HG03064 (cell line): ENCODE measurements around the gene ZPLD1.

Source experiments
- ATAC-seq: cut with Tn5 transposase; IDR thresholded peaks from one replicate; pipeline ENCODE4 v1.9.1; 2021; ENCODE audit warnings: low read depth; ENCODE audit not compliant: unreplicated experiment

ZPLD1 gene

DNA sequence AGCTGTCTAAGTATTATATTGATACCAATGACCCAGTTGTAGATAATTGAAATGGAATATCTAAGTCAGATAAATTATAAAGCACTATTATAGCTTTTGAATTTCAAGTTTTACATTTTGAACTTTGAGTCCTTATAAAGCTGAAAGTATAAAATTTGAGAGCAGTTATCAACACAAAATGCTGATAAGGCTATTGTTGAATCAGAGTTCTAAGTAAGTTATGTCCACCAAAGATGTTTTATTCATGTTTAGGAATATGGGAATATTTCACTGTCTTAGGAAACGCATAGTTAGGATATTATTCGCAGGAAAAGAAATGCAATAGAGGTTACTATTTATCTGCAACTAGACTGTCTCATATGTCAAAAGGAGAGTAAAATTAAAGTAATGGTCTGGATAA lies 29.4 kb downstream of the ZPLD1 start:
- ATAC-seq, result no peak

DNA sequence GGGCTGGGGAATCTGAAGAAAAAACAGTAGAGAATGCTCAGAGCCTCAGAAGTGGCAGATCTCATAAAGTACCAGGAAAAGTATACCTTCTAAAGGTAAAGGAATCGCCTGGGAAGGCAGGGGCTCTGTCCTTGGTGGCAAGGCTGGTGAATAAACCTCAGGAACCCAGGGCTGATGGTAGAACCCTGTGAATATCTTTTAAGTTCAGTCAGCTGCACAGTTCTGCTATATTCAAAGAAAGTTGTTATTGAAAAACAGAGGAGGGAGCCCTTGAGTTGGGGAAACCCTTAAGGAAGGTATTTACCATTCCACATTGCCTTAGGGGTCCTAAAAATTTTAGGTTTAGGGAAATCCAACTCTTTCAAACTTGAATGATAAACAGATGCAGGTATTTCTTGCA lies 31.2 kb downstream of the ZPLD1 start:
- ATAC-seq, result no peak

DNA sequence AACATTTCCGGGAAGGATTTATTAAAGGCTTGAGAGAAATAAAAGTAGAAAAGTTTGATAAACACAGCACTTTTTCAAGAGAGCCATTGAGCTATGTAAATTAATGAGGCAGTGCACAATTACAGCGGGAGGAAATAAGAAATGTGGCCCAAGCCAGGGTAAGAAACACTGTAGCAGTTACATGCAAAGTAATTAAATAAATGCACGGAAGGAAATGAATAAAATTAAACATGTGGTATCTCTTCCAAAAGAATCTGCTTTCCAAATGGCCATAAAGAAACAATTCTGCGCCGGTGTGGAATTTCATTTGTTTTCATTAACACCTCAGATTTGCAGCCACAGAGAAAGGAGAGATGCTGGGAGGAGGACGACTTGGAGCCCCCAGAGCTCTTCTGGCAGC lies 35.3 kb downstream of the ZPLD1 start:
- ATAC-seq, result no peak

DNA sequence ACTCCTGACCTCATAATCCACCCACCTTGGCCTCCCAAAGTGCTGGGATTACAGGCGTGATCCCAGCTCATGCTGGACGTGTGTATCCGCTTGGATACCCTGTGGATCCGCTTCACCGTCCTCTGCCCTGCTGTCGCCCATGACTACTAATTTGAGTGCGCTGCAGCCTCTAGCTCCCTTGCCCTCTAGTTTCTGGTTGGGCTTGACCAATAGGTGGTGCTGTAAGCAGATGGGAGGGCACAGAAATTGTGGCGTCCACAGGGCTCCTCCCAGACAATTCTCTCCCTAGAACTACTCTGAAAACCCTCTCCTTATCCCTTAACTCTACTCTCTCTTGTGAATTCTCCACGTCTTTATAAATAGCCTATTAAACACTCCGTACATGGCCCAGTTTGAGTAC lies 36.2 kb downstream of the ZPLD1 start:
- ATAC-seq, result no peak

DNA sequence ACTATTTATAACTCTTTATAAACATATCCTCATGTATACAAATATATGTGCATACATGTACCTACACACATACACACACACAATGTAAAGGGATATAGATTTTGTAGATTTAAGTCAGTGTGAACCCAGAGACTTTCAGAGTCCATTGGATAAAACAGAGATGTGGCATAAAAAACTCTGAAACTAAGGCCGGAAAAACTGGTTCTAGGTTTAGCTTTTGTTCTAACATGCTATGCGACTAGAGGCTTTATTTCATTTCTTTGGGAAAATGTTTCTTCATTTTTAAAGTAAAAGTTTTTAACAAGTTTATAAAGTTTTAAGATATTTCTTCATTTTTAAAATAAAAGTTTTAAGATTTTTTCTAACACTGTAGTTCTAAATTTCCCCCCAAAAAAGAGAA lies 36.7 kb downstream of the ZPLD1 start:
- ATAC-seq, result no peak

DNA sequence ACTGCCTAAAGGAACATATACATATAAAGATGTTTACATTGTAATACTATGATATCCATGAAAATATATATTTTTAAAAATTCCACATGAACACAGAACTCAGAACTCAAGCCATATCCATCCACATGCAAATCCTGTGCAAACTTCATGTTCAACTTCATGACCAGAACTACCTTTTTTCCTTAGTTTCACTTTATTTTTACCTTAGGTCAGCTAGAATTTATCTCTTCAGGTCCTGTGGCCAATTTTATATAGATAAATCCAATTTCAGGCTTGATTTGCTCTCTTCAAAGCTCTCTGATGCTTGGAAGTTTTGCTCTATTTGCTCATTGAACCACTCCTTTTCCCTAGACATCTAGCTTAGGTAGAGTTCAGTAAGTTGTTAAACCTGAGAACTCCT lies 38.8 kb downstream of the ZPLD1 start:
- no peak for ATAC-seq

DNA sequence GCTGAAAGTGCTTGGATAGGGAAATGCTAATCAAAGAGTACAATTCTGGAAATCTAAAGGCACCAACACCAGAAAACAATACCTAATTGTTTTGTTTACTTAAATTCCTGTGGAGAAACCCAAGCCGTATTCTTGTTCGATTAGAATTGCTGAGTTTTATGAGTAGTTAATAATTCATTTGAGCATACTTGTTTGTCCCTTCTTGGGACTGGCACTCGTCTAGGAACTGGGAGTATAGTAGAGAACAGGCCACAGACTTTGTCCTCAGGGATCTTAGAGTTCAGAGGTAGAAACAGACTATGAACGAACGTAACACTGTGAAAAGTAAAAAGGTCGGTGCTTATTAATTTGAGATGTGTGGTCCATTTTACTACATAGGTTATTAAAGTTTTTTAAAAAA lies 39.4 kb downstream of the ZPLD1 start:
- ATAC-seq, result no peak

DNA sequence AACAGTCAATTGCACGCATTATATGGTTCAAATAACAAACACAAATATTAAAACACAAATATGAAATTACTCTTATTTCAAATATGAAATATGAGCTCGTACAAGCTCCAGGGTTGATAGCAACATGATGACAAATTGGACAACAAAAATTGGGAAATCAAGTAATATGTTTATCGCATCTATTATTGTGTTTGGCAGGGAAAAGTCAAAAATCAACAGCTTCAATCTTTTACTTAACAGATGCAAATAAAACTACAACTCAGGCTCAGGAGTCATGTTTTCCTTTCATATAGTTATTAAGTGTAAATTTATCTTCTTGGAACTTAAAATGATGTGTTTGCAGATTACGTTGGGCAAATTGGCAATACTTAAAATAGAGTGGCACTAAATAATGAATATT lies 41.4 kb downstream of the ZPLD1 start:
- no peak for ATAC-seq

DNA sequence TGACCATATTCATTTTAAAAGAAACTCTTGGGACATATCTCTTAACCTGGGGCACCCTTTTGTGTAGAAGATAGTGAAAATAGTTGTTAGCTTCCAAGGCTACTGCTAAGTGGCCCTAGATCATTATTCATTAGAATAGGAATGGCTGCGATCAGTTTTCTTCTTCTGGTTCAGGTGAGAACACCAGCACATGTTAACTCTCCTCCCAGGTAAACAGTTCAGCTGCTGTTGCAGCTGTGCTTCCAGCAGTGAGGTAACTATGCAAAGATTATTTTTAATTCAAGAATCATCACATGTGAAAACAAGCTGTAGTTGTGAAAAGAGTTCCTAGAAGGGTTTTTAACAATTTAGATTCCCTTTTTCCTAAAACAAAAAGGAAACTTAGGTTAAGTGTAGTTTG lies 43.3 kb downstream of the ZPLD1 start:
- ATAC-seq, result no peak

DNA sequence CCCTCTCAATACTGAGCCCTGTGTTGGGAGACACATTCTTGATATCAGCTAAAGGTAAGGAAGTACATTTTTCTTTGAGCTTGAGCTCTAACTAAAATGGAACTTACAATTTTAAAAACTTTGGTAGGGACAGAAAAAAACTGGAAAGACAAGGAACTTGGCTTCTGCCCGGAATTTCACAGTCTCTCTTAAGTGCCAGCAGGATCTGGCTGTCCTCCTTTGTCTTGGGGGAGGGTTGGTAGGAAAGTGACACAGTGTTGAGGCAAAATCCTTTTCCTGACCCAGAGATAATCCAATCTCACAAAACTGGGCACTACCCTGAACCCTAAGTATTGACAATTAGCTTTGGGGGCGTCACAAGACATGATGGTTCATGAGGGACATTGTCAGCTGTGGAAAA lies 45.3 kb downstream of the ZPLD1 start:
- no peak for ATAC-seq

DNA sequence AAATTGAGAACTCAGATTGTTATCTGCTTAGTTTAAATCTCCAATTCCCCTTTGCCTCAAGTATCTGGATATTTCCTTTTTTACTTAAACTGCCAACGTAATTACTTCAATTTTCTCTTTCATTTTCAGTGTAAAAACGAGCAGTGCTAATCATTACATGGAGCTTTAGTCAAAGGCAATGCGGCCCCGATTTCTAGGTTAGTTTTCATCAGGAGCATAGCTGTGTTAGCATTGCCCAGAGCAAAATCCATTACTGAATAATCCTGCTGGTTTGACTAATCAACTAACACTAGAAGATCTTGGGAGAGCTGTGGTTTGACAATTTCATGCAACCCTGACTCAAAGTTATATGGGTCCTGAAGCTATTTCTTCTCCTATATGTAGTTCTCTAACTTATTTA lies 46.2 kb downstream of the ZPLD1 start:
- ATAC-seq, result no peak

DNA sequence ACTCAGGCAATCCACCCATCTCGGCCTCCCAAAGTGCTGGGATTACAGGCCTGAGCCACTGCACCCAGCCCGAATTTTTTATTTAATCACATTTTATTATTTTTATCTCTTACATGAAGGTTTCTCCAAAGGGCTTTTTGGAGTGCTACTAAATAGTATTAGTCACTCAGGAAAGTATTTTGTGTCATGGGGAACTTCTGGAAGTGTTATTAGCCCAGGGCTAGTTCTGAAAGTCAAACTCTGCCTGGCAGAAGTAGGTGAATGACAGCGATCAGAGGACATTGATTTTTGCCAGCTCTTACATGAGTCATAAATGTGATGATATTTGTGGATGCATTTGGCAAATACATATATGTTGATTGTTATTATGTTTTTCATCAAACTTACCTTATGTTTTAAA lies 48.7 kb downstream of the ZPLD1 start:
- no peak for ATAC-seq

DNA sequence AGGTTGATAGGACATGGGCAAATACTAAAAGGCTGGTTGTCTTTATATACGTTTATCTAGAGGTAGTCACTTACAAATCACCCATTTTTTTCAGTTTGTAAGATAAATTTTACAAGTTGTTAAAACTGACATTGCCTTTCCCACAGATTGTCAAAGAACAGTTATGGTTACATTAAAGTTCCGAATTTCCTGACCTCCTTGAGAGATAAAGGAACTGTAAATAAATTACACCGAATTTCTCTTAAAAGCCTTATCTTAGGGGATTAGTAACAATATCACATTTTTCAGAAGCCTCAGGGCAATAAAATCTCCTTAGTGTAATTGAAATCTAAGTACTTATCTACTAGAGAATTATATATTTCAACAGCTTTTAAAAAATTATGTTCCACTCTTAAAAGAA lies 49.5 kb downstream of the ZPLD1 start:
- ATAC-seq, result no peak

DNA sequence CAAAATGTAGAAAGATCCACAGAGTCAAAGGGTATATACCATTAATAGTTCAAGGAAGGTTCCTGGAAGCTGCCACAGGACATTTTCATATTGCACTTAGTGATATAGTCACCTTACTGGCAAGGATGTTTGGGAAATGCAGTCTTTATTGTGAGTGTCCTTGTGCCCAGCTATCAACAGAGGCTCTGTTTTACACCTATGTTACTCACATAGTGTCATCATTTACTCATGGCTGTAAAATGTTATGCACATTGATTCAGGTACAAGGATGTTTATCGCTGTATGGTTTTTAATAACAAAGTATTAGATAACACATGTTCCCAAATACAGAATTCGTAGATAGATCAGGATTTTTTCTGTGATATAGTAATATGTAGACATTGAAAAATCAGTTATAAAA lies 50.9 kb downstream of the ZPLD1 start:
- ATAC-seq, result no peak

DNA sequence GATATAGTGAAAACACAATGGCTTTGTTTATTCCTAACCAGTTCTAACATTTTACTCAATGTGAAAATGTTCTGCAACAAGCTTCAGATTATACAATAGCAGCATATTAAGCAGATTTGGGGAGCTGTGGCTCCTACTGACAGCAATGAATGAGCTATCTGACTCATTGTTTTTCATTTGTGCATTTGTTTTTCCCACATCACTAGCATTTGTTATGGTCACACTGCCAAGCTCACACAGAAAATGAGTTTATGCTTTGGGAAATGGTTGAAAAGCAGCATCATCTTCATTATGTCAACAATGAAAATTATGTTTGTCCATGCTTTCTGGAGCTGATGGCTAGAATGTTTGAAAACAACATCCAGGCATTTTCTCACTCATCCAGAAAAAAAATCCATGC lies 53.5 kb downstream of the ZPLD1 start:
- no peak for ATAC-seq

DNA sequence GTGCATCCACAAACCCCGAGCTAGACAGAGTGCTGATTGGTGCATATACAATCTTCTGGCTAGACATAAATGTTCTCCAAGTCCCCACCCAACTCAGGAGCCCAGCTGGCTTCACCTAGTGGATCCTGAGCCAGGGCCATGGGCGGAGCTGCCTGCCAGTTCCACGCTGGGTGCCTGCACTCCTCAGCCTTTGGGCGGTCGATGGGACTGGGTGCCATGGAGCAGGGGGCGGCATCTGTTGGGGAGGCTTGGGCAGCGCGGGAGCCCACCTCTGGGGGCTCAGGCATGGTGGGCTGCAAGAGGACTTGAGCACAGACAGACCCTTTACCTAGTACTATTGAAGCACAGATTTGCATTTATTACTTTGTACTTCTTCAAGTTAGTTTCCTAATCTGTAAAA lies 57.5 kb downstream of the ZPLD1 start:
- no peak for ATAC-seq

DNA sequence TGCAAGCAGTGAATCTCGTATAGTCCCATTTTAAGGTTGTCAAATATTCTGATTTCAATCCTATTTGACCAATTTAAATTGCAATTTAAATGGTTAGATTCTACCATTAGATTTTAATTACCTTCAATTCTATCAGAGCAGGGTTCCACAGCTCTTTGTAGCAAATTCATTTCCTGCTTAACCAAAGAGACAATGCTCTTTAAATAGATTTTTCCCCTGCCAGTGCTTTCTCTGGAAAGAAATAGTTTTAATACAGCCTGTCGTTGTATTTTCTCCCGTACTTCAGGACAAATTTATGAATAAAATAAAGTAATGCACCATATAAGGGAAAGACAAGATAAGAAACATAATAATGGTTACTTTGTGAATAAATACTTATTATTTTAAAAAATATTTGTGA lies 62.8 kb downstream of the ZPLD1 start:
- no peak for ATAC-seq

DNA sequence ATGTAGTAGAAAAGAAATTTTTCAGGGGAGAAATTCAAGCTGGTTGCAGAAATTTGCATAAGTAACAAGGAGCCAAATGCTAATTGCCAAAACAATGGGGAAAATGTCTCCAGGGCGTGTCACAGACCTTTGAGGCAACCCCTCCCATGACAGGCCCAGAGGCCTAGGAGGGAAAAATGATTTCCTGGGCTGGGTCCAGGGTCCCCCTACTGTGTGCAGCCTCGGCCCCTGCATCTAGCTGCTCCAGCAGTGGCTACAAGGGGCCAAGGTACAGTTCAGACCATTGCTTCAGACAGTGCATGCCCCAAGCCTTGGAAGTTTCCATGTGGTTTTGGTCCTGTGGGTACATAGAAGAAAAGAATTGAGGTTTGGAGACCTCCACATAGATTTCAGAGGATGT lies 70.7 kb downstream of the ZPLD1 start:
- ATAC-seq, result no peak

DNA sequence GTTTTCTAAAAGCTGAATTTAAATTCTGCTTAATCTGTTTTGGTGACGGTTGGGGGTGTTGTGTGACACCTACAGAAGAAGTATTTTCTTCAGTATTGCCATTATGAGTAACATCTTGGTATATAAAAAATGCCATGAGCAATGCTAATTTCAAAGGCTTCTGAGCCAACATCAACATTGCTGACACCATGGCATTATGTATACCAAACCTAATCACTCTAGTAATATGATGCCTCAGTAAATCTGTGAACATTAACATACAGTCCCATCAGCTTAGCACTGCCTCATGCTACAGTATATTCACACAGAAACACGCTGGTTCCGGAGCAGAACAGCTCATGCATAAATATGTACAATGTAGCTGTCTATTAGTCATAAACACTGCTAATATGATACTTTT lies 75.8 kb downstream of the ZPLD1 start:
- no peak for ATAC-seq

DNA sequence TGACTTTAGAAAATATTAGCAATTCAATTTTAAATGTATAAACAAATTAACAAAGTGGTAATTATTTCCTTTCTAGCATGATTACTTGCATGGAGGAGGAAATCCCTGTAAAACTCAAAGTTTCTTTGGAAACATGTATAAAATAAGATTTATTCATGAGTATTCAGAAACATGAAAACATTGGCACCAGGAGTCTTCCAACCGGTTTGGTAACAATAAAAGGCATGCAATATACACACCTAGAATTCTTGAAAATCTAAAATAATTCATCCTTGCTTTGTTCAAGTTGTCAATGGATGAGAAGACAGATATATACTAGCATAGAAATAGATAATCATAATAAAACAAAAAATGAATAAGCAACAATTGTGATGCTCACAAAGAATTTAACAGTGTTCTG lies 76.4 kb downstream of the ZPLD1 start:
- ATAC-seq, result no peak

DNA sequence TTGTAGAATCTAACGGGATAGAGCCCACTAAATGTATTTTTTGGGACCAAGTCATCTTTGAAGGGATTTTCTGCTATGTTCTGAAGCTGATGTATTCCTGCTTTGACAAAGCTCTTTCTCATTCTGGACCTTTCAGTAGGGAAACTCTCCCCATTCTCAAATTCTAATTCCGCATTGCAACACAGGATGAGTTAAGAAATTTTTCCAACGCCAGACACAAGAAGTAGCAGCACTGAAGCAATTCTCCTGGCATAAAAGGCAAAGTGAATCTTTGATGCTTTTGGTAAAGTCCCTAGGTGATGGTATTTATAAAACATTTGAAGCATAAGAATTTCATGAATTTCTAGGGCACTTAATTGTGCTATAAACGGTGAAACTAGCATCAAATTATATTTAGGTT lies 76.8 kb downstream of the ZPLD1 start:
- ATAC-seq, result no peak

DNA sequence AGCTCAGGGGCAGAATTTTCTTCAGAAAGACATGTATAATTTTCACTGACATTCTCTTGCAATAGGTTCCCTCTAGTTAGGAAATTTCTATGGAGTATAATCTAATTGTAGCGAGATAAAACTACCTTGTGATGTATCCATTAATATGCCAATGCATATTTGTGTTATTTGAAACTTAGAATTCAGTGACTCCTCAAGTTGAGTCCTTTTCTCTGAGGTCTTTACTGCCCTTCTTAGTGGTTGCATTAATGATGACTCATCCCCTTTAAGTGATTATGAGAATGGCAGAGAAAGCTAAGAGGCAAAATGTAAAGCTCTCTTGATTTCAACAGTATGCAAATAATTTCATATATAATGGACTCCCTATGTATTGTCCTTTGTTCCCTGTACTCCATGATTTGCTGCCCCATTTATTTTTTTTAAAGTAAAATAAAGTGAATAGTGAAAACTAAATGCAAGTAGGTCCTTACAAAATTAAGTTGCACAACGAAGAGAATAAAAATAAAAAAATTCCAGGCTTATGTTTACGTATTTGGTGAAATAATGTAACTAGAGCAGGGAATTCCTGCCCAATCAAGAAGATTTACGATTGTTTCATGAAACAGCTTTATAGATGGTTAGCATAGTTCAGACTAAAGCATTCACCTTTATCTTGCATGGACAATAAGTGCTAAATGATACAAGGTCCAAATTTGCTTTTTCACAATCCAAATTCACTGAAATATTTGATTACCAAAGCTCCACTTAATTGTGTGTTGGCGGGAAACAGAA lies 78.1 kb downstream of the ZPLD1 start:
- no peak for ATAC-seq

DNA sequence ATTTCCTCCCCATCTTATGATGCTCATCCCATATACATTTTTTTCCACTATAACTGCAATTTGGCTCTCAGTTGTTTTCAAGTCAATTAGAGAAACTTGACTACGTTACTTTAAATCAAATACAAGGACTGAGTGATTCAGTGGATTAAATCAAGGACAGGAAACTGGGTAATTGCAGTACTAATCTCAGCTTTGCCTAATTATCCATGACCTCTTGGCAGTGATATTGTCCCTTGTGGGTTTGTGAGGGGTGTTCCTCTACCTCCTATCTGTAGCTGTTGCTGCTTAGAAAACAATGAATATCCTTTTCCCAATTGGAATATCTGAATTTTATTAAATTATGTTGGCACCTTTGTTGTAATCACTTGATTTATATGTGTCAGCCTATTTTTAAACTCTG lies 79.4 kb downstream of the ZPLD1 start:
- ATAC-seq, result no peak
